Renal pelvis (tissue), 4 donors: Measurements from ENCODE around the gene SLC2A6. TPM values are rescaled to one million over a fixed set of nuclear protein-coding genes. Genes with fewer than 3 reads are reported as not detected.

Experiments
- DNase-seq: peaks from one replicate; pipeline ENCODE4 v3.0.0-alpha.2; 2013
- polyA plus RNA-seq, 3 donors: library from polyadenylated mRNA; unstranded; fragments of 120-200 nt; gene quantifications; one replicate each; pipeline ENCODE4 v1.2.1, GENCODE V29; 2013; ENCODE audit not compliant: insufficient read length in 3 of 3

The SLC2A6 gene
- polyA plus RNA-seq, 3 donors = 1.4 to 2.0 (median 1.8) TPM

DNA sequence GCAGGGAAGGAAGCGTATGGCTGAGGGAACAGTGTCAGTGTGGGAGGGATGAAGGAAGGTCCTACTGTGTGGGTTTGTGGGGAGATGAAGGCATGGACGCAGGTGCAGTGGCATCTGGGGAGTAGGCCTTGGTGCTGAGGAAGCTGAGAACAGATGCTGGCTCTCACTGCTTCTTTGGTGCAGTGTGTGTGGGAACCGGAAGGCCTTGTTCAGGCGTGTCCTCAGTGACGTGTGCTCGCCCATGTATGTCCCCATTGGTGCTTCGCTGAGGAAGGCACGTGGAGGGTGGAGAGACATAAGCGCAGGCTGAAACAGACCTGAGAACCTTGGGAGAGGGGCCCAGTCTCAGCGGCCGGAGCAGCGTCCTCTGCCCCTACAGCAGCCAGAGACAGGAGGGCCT is 38.0 kb downstream of the SLC2A6 start:
- DNase-seq = no peak

DNA sequence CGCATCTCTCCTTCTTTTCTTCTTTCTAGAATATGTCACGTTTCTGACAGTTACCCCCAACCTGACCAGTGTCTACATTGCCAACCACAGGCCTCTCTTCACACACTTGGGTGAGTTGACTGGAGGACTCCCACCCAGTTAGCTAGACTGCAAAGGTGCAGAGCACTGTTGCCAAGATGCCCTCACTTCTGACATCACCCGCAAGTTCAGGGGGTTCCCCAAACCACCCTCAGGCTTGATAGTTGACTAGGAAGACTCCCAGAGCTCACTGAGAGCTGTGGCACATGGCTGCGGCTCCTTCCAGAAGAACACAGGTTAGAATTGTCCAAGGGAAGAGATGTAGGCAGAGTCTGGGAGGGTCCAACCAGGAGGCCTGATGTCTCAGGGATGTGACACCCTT is 39.6 kb downstream of the SLC2A6 start:
- DNase-seq = no peak

DNA sequence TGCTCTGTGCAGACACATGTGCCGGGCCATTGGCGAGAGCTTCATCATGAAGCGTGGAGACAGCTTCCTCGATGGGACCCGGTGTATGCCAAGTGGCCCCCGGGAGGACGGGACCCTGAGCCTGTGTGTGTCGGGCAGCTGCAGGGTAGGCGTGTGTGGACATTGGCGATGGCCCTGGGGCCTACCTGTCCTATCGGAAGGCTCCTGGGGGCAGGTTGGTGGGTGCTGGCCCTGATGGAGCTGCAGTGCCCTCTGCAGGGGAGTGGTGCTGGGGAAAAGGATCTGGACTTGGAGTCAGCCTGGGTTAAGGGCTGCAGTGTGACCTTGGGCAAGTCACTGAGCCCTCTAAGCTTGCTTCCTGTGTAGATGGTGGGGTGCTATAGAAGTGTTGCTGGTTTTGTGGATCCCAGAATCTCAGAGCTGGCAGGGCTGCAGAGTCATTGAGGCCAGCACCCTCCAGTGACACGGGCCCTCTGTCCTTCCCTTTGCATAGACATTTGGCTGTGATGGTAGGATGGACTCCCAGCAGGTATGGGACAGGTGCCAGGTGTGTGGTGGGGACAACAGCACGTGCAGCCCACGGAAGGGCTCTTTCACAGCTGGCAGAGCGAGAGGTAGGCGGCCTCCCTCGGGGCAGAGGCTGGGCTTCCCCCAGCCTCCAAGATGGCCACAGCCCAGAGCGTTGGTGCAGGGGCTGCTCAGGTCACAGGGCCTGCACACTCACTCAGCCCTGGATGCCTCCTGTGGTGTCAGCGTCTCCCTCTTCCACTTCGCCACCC is 41.0 kb downstream of the SLC2A6 start:
- no peak for DNase-seq

DNA sequence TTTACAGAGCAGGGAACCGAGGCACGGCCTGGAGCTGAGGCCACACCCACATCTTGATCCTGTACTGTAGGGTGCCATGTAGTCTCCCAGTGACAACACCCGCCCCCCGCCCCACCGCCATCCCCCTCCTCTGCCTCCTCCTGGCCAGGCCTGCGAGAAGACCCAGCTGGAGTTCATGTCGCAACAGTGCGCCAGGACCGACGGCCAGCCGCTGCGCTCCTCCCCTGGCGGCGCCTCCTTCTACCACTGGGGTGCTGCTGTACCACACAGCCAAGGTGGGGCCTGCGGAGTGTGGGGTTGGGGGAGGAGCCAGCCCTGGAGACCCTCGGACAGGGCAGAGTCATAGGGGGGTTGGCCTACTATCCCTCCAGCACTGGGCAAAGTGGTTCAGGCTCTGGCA is 42.2 kb downstream of the SLC2A6 start:
- DNase-seq = no peak

DNA sequence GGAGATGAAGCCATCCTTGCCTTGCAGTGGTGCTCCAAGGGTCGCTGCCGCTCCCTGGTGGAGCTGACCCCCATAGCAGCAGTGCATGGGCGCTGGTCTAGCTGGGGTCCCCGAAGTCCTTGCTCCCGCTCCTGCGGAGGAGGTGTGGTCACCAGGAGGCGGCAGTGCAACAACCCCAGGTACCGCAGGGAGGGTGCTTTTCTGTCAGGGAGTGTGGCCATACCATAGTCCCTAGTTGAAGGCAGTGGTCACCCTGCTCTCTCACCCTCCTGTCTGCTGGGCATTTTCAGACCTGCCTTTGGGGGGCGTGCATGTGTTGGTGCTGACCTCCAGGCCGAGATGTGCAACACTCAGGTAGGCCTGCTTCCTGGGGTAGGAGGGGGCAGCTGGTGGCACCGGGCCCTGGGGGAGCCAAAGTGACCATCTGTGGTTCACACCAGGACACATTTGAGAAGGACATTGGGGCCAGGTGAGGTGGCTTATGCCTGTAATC is 45.5 kb downstream of the SLC2A6 start:
- no peak for DNase-seq

DNA sequence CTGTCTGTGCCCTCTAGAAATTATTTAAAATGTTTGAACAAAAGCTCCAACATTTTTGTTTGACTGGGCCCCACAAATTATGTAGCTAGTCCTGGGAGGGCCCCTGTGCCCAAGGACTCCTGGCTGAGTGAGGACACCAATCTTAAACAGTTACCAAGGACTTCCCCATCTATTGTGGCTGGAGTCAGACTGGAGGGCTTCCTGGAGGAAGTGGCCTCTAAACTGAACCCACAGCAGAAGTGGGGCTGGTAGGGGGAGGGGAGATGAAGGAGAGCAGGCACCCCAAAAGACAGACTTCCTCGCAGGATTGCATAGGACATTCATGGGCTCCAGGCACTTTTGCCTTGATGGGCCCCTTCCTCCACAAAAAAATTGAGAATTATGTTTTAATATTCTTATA is 48.7 kb downstream of the SLC2A6 start:
- no peak for DNase-seq

DNA sequence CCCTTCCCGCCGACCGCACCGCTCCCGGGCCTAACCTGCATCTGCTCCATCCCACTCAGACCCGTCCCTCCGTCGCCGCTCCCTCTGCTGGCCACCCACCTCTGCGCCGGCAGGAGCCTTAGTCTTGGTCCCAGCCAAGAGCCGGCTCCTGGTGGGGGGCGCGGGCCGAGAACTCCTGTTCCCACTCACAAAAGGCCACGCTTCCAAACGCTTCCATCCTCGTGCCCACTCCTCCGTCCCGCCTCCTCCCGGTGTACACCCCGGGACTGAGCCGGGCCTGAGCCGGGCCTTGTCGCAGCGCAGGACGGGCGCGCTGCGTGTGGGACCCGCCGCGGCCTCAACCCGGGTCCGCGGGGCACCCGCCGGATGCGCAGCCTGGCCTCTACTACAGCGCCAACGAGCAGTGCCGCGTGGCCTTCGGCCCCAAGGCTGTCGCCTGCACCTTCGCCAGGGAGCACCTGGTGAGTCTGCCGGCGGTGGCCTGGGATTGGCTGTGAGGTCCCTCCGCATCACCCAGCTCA is 49.2 kb downstream of the SLC2A6 start:
- DNase-seq = peak; percentile 57

DNA sequence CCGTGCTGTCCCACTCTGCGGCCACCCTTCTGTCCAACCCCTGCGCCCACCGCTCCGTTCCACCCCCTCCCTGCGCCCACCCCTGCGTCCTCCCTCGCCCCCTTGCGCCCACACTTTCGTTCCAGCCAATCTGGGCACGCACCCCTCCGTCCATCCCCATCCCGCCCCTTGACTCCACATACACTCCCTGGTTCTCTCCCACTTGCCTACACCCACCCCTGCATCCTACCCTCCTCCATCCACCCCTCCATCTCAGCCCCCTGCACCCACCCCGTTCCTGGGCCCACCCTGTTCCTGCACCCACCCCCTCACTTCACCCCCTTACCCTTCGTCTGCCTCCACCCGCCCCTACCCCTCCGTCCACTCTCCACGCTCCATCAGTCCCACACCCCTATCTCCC is 49.7 kb downstream of the SLC2A6 start:
- DNase-seq = no peak

DNA sequence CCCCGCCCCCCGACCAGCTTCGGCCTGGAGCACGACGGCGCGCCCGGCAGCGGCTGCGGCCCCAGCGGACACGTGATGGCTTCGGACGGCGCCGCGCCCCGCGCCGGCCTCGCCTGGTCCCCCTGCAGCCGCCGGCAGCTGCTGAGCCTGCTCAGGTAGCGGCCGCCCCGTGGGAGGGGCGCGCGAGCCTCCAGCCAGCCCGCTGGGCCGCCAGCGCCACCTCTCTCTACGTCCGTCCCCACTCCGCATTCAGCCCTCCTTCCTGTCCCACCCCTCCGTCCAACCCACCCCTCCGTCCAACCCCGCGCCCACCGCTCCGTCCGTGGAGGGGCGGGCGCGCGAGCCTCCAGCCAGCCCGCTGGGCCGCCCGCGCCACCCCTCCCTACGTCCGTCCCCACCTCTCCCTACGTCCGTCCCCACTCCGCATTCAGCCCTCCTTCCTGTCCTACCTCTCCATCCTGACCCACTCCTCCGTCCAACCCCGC is 50.2 kb downstream of the SLC2A6 start:
- peak; percentile 47 for DNase-seq

DNA sequence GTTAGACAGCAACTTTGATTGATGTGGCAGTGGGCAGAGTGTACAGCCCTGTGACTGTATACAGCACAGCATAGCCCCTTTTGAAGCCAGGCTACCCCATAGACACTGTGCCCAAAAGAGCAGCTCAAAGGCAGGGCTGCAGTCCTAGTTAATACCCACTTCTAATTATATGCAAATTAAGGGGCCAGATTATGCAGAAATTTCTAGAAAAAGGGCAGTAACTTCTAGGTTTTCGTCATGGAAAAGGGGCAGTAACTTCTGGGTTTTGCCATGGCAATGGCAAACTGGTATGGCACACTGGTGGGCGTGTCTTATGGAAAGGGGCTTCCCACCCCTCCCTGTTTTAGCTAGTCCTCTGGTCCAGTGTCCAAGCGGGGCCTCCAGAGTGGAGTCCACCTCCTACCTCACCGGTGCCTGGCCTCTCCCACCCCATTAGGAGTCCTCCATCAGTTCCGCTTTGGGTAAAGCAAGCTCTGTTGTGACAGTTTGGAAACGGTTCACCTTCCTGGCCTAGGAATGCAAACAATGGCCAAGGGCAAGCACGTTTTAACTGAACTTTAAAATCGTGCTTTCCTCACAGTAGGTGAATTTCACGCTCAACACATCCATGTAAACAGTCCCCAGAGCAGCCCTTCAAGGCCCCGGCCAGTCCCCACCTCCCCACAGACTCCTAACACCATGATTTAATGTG is 51.1 kb downstream of the SLC2A6 start:
- DNase-seq = no peak

DNA sequence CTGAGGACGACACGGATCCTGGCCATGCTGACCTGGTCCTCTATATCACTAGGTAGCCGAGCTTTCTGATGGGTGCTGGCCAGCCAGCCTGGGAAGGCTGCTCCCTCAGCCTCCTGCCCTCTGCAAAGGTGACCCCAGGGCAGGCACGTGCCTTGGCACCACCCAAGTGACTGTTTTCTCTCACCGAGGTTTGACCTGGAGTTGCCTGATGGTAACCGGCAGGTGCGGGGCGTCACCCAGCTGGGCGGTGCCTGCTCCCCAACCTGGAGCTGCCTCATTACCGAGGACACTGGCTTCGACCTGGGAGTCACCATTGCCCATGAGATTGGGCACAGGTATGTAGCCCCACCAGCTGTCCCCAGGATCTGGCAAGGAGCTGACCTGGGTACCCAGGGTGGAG is 52.9 kb downstream of the SLC2A6 start:
- no peak for DNase-seq

DNA sequence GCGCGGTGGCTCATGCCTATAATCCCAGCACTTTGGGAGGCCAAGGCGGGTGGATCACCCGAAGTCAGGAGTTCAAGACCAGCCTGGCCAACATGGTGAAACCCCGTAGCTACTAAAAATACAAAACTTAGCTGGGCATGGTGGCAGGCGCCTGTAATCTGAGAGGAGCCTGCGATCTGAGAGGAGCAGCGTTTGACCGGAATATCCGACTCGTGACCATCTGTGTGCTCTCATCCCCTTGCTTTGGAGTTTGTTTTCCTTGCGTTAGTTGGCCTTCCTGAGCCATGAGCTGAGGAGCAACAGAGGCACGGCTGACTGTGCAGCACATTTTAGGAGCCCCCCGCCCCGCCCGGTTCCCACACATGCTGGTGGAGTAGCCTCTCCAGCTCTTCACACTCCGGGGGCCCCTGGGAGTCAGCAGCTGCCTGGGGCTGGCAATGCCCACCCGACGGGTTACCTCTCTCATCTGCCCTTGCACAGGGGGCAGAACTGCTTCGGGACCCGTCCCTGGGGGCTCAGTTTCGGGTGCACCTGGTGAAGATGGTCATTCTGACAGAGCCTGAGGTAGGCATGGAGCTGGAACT is 53.8 kb downstream of the SLC2A6 start:
- DNase-seq = no peak

DNA sequence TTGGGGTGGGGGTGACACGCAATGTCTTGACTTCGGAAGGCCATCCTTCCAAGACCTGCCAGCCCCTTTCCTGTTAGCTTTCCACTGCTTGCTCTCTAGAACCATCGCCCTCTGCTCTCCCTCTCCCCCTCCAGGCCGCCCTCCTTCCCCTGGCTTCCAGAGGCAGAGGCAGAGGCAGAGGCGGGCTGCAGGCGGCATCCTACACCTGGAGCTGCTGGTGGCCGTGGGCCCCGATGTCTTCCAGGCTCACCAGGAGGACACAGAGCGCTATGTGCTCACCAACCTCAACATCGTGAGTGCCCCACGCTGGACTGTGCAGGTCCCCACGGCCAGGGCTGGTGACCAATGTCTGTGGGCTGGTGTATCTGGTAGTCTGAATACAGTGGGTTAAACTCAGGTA is 54.7 kb downstream of the SLC2A6 start:
- DNase-seq = no peak

DNA sequence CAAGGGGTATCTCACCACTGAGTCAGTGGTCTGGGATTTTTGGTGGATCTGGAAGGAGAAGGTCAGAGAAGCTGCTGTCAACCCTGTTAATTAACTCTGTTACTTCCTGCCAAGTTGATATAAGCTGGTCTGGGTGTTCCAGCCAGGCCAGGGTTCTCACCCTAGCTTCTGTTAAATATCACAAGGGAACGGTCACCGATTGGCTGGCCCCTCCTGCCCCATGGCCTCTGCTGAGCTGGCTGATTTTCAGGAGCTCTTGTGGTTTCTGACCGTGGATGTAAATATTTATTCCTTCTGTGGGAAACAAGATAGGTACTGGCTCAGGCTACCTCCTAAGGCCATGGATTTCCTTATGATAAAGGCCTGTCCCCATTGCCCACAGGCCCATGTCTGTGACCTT is 55.7 kb downstream of the SLC2A6 start:
- no peak for DNase-seq

DNA sequence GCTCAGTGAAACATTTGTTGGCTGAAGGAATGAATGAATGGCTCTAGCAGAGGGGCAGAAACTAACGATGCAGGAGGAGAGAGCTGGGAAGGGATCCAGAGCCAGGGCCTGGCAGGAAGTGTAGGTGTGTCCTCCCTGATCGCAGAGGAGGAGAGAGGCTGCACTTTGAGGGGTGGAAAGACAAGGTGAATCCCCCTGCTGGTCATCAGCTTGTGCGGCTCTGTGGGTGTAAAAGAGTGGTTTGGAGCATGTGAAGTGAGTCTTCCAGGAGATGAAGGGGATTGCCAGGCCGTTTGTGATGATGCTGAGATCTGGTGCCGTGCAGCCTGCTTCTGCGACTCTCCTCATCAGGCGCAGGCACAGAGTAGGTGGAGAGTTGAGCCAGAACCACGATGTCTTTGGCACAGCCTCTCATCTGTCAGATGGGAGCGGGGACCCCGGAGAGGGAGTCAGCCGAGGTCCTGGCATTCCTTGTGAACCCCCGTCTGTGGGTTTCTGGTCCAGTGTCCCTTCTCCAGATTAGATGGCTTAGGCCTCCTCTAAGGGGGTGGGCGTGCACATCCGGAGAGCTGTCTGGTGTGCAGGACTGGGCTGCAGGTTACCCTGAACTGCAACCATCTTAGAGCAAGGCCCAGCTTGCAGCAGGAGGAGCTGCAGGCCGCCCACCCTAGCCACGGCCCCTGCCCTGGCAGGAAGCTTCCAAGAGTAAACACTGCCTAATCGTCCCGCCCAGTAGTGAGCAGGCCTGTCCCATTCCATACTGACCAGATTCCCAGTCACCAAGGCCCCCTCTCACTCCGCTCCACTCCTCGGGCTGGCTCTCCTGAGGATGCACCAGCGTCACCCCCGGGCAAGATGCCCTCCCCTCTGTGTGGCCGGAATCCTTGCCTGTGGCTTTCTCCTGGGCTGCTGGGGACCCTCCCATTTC is 57.0 kb downstream of the SLC2A6 start, which contains the start of gene ADAMTS13:
TSS of gene ADAMTS13 (plus strand) at position 753 of the 928 bp plus-strand sequence. CDS start at position 830, 77 bp downstream.
- DNase-seq = no peak

Other genes with a start within 250 kb of the SLC2A6 start
- 10 to 100 TPM; 15.3 to 19.2 (median 17.6) TPM for gene ABO, start 203.9 kb downstream of the SLC2A6 start, polyA plus RNA-seq
- 10 to 100 TPM; 29.2 to 35.6 (median 31.7) TPM for gene SURF6, start 142.9 kb downstream of the SLC2A6 start, polyA plus RNA-seq
- gene MED22, start 131.0 kb downstream of the SLC2A6 start, polyA plus RNA-seq = 10 to 100 TPM; 31.8 to 33.4 (median 32.6) TPM
- 1,000 to 10,000 TPM; 2,345 to 2,776 (median 2,509) TPM for gene RPL7A, start 130.9 kb downstream of the SLC2A6 start, polyA plus RNA-seq
- 10 to 100 TPM; 41.0 to 51.9 (median 44.9) TPM for gene SURF1, start 122.6 kb downstream of the SLC2A6 start, polyA plus RNA-seq
- 10 to 100 TPM; 23.1 to 28.2 (median 26.4) TPM for gene SURF2, start 122.5 kb downstream of the SLC2A6 start, polyA plus RNA-seq
- gene SURF4, start 103.0 kb downstream of the SLC2A6 start, polyA plus RNA-seq = 100 to 1,000 TPM; 163 to 184 (median 172) TPM
- gene STKLD1, start 102.7 kb downstream of the SLC2A6 start, polyA plus RNA-seq = 1 to 10 TPM; 3.9 to 5.3 (median 4.6) TPM
- gene REXO4, start 61.1 kb downstream of the SLC2A6 start, polyA plus RNA-seq = 10 to 100 TPM; 29.1 to 32.3 (median 31.6) TPM
- 10 to 100 TPM; 10.5 to 14.1 (median 13.8) TPM for gene ADAMTS13, start 56.7 kb downstream of the SLC2A6 start, polyA plus RNA-seq
- 10 to 100 TPM; 36.5 to 41.9 (median 38.4) TPM for gene CACFD1, start 19.1 kb downstream of the SLC2A6 start, polyA plus RNA-seq
- not detected for gene MYMK, start 45.9 kb upstream of the SLC2A6 start, polyA plus RNA-seq
- gene ADAMTSL2, start 55.6 kb upstream of the SLC2A6 start, polyA plus RNA-seq = 1 to 10 TPM; 1.5 to 1.9 (median 1.6) TPM
- under 1 TPM; 0.25 to 0.38 (median 0.33) TPM for gene FAM163B, start 130.3 kb upstream of the SLC2A6 start, polyA plus RNA-seq
- gene DBH, start 157.3 kb upstream of the SLC2A6 start, polyA plus RNA-seq = 1 to 10 TPM in 2 of 3 donors, under 1 TPM in 1; 0.94 to 1.7 (median 1.4) TPM